BJ (cell line): ENCODE measurements around the gene MICAL1. TPM values are rescaled to one million over a fixed set of nuclear protein-coding genes. Genes with fewer than 3 reads are reported as not detected.
"Not testable (repeated sequence)": the region's sequence is repeated elsewhere in the genome, so short reads cannot be mapped to it uniquely, and the experiment has no call there.

ENCODE experiments used
- CTCF ChIA-PET: fragments of 350-600 bp; formaldehyde crosslinking; extraction: SDS; loops from one replicate; lab custom pipeline; 2021; ENCODE audit warnings: antibody characterized with exemption, inconsistent platforms; lab: Yijun Ruan, JAX
- POLR2A ChIA-PET: fragments of 300-600 bp; sonication (Branson Sonifier 250); formaldehyde crosslinking; extraction: SDS; loops from one replicate; lab custom pipeline; 2021; ENCODE audit warnings: antibody characterized with exemption; lab: Charles Lee
- DNase-seq: peaks from one replicate; pipeline ENCODE4 v3.0.0-alpha.2; 2011; ENCODE audit warnings: low read depth
- H3K27me3 ChIP-seq: 2 replicates; pipeline ENCODE4 v1.6.0; 2011; ENCODE audit warnings: low read length; ENCODE audit not compliant: control insufficient read depth, insufficient read depth
- H3K36me3 ChIP-seq: 2 replicates; pipeline ENCODE4 v1.5.1; 2011; ENCODE audit warnings: low read length; ENCODE audit not compliant: control insufficient read depth, insufficient read depth
- H3K4me3 ChIP-seq: 2 replicates; pipeline ENCODE4 v1.5.1; 2011; ENCODE audit warnings: low read depth, mild to moderate bottlenecking, control low read depth, low read length
- polyA plus RNA-seq: library from polyadenylated mRNA; depleted of rRNA; stranded (reverse); fragments of >200 nt; gene quantifications from 2 replicates; pipeline ENCODE4 v1.2.3, GENCODE V29; 2011
- TF ChIP-seq, protein P1 (sequence below): IDR thresholded peaks from 2 replicates; pipeline ENCODE4 v1.5.1; 2011; ENCODE audit warnings: low read depth, mild to moderate bottlenecking, control low read depth, inconsistent platforms, low read length, moderate library complexity; ENCODE audit not compliant: insufficient read depth

MICAL1 gene
- polyA plus RNA-seq, 1 experiment, result 84.6 TPM

DNA sequence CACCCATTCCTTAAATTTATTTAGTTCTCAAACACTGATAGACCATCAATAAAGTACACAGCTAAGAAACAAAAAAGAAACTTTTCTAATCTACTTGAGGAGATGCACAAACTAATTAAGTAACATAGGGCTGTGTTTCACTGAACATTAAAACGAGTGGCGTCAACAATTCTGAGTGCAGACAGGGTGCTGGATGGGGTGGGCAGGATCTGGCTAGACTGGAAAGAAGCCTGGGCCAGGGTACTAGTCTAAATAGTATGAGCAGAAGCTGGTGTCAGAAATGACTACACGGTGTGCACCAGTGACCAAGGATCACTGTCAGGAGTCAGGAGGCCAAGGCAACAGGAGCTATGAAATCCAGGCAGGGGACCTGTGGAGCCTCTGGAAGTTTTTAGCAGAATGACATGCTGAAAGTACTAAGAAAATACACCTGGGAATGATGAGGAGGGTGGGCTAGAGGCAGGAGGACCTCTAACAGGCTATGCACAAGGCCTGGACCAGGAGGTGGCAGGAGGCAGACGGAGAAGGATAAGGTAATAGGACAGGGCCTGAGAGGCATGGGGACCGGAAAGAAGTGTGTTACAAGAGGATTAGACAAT, 14.1 kb upstream of the MICAL1 start:
- TF ChIP-seq, protein P1, sequence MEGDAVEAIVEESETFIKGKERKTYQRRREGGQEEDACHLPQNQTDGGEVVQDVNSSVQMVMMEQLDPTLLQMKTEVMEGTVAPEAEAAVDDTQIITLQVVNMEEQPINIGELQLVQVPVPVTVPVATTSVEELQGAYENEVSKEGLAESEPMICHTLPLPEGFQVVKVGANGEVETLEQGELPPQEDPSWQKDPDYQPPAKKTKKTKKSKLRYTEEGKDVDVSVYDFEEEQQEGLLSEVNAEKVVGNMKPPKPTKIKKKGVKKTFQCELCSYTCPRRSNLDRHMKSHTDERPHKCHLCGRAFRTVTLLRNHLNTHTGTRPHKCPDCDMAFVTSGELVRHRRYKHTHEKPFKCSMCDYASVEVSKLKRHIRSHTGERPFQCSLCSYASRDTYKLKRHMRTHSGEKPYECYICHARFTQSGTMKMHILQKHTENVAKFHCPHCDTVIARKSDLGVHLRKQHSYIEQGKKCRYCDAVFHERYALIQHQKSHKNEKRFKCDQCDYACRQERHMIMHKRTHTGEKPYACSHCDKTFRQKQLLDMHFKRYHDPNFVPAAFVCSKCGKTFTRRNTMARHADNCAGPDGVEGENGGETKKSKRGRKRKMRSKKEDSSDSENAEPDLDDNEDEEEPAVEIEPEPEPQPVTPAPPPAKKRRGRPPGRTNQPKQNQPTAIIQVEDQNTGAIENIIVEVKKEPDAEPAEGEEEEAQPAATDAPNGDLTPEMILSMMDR, result no peak
- no peaks in the 10 kb centered on the region for H3K27me3 ChIP-seq
- ChIA-PET CTCF (interaction anchor here (1.5 kb wide), 1 partner anchor 30 kb away, joined by 3 read pairs; the partner anchor contains the start of gene PPIL6), POLR2A (no interaction called here)
- H3K36me3 ChIP-seq, result peaks cover 24% of the 10 kb centered on the region
- no peak for DNase-seq
- H3K4me3 ChIP-seq, result no peak overlapping the region

DNA sequence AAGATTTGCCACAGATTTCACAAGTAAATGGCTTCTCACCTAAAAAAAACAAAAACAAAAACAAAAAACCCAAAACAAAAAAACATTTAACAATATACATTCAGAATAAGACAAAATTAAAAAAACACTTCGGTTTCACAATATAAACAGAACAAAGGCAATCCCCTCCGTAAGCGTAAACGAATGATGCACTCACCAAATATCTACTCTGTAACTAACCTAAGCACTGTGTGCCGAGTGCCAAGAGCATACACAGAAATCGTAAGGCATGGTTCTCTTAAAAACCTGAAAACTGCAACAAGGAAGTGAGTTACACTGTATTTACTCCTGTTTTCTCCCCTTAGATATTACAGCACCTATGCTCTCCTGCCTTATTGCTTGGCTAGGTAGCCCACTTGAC, 12.1 kb upstream of the MICAL1 start:
- peaks cover 20% of the 10 kb centered on the region for H3K36me3 ChIP-seq
- DNase-seq, result no peak
- no peak overlapping the region for H3K4me3 ChIP-seq
- TF ChIP-seq, protein P1, result no peak
- POLR2A ChIA-PET, result no interaction called here
- no peaks in the 10 kb centered on the region for H3K27me3 ChIP-seq
- CTCF ChIA-PET, result no interaction called here

DNA sequence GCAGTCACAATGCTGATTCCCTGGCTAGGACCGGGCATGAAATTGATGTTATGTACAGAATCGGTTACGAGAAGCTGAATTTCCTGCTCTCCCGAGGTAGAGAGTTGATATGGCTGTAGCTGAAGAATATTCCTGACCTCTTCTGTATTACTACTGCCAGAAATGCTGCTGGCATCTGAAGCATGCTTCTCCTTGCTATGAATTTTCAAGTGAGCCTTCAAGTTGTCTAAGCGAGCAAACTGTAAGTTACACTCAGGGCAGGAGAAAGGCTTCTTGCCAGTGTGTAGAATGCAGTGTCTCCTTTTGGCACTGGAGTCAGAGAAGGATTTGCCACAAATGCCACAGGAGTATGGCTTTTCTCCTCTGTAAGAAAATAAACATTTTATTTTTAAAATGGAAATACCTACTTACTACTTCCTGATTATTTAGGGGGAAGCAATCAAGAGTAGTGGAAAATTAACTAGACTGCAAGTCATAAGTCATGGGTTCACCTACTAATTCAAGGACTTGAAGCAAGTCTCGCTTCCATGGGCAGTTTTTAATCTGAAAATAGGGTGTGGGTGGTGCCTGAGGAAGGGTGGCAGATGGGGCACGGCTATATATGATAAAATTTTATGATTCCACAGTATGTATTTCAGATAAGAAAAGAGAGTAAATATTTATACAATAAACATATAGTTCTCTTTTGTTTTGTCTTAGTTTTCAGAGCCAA, 10.8 kb upstream of the MICAL1 start:
- POLR2A ChIA-PET, result no interaction called here
- TF ChIP-seq, protein P1, result no peak
- CTCF ChIA-PET, result no interaction called here
- Histone ChIP-seq H3K4me3 (no peak overlapping the region), H3K36me3 (peaks cover 13% of the 10 kb centered on the region), H3K27me3 (no peaks in the 10 kb centered on the region)
- DNase-seq, result no peak

DNA sequence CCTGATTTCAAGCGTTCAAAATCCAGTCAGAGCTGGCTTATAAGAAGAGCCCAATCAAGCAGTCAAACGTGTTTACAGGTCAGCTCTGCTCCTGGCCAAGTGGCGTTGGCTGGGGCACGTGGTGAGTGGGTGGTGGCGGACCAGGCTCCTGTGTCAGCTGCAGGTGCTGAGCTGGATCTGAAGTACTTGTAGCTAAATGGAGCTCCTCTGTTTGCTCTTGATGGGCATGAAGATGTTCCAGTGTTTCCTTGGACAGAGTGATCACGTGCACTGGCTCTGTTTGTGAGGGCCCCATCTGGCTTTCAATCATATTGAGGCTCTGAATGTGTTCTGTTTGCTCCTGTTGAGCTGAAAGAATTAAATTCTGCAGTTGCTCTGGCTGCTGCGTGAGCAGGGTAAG, 10.2 kb upstream of the MICAL1 start:
- ChIA-PET CTCF (no interaction called here), POLR2A (no interaction called here)
- no peaks in the 10 kb centered on the region for H3K27me3 ChIP-seq
- TF ChIP-seq, protein P1, result no peak
- no peak overlapping the region for H3K4me3 ChIP-seq
- peaks cover 13% of the 10 kb centered on the region for H3K36me3 ChIP-seq
- no peak for DNase-seq

DNA sequence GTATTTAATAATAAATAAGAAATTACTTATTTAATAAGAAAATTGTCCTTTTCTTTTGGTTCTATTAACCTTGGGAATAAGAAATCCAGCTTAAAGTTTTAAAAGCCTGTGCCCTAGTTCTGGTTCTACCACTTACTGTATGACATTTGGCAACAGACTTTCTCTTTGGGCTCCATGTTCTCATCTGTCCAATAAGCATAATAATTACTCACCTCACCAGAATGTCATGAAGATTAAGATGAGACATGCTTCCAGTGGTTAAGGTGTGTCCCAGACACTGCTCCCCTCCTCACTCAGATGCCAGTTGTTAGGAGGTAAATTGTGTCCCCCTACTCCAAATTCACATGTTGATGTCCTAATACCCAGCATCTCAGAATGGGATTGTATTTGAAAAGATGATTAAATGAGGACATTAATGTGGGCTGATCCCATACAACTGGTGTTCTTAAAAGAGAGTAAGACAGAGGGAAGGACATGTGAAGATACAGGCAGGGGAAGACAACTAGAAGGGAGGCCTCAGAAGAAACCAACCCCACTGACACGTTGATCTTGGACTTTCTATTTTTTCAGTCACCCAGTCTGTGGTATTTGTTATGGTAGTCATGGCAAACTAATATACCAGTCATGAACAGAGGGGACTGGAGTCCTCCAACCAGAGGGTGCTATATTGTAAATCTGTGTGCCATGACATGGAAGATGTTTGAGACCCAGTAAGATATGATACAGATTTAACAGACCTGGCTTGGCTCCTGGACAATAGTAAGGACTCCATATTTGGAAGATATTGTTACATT, 6.4 kb upstream of the MICAL1 start:
- TF ChIP-seq, protein P1, result no peak
- ChIA-PET POLR2A (no interaction called here), CTCF (interaction anchor here (1.1 to 1.4 kb wide), 2 partner anchors 10 to 14 kb away, joined by 3 to 4 read pairs; no protein-coding TSS in a partner anchor)
- Histone ChIP-seq H3K4me3 (no peak overlapping the region), H3K36me3 (peaks cover 6% of the 10 kb centered on the region), H3K27me3 (no peaks in the 10 kb centered on the region)
- no peak for DNase-seq

DNA sequence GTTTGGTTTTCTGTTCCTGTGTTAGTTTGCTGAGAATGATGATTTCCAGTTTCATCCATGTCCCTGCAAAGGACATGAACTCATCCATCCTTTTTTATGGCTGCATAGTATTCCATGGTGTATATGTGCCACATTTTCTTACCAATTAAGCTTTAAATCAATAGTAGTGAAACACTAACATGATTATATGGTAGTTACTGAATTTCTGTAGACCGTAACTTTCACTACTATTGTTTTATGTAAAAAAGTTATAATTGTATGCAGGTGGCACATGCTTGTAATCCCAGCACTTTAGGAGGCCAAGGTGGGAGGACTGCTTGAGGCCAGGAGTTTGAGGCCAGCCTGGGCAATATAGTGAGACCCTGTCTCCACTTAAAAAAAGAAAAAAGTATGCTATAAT, 5.6 kb upstream of the MICAL1 start:
- H3K4me3 ChIP-seq, DNase-seq, POLR2A ChIA-PET, H3K27me3 ChIP-seq, H3K36me3 ChIP-seq: not testable (repeated sequence)
- CTCF ChIA-PET, result interaction anchor here (1.1 kb wide), 1 partner anchor 11 kb away, joined by 3 read pairs; no protein-coding TSS in a partner anchor
